ENCODE measurements around the gene UNC13D. TPM values are rescaled to one million over a fixed set of nuclear protein-coding genes. Genes with fewer than 3 reads are reported as not detected.

Gene UNC13D
- total RNA-seq, 1 experiment from 2014 or later: 12.7 TPM

DNA sequence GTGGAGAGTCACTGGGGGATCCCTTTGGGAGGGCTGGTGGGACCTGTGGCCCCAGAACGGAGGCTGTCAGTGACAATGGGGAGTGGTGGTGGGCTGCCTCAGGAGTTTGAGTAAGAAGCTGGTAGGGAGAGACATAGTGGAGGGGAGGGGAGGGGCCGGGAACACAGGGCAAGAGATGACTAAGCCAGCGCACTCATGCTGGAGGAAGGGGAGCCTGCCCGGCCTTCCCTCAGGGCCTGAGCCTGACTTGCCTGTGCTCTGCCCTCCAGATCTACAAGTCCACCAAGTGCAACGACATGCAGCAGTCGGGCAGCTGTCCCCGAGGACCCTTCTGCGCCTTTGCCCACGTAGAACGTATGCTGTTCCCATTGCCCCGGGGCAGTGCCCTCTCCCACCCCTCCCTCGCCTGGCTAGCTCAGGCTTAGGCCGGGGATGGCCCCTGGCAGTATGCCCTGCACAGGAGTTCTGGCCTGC, 29.3 kb downstream of the UNC13D start:
- Histone ChIP-seq H3K4me1 (ENCODE audit: control insufficient read depth, insufficient read depth, low read length) (no peaks in the 10 kb centered on the region), H3K9me3 (ENCODE audit: control insufficient read depth, insufficient read depth, low read depth, low read length) (no peaks in the 10 kb centered on the region), H3K4me3 (ENCODE audit: low read depth in 2 of 2, low read length in 2 of 2) (no peak overlapping the region), H3K27ac (ENCODE audit: low read length) (no peak overlapping the region), H3K27me3 (ENCODE audit: control insufficient read depth, insufficient read depth, low read length) (no peaks in the 10 kb centered on the region), H3K36me3 (ENCODE audit: control insufficient read depth, insufficient read depth, low read length) (no peaks in the 10 kb centered on the region)
- no peak for TF ChIP-seq SIN3A (IDR thresholded peaks at IDR 0.05; ENCODE audit: borderline replicate concordance, insufficient read depth, low read depth, low read length)
- TF ChIP-seq REST (IDR thresholded peaks at IDR 0.05; ENCODE audit: insufficient read depth in 1 of 2, low read depth in 2 of 2, low read length in 1 of 2): no peak
- TF ChIP-seq, protein P1, sequence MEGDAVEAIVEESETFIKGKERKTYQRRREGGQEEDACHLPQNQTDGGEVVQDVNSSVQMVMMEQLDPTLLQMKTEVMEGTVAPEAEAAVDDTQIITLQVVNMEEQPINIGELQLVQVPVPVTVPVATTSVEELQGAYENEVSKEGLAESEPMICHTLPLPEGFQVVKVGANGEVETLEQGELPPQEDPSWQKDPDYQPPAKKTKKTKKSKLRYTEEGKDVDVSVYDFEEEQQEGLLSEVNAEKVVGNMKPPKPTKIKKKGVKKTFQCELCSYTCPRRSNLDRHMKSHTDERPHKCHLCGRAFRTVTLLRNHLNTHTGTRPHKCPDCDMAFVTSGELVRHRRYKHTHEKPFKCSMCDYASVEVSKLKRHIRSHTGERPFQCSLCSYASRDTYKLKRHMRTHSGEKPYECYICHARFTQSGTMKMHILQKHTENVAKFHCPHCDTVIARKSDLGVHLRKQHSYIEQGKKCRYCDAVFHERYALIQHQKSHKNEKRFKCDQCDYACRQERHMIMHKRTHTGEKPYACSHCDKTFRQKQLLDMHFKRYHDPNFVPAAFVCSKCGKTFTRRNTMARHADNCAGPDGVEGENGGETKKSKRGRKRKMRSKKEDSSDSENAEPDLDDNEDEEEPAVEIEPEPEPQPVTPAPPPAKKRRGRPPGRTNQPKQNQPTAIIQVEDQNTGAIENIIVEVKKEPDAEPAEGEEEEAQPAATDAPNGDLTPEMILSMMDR (IDR thresholded peaks at IDR 0.05): no peak
- TF ChIP-seq TCF7L2 (IDR thresholded peaks at IDR 0.05; ENCODE audit: low read depth, low read length): no peak
- TF ChIP-seq POLR2AphosphoS5 (IDR thresholded peaks at IDR 0.05; ENCODE audit: low read depth, low read length): no peak
- ATAC-seq (peak; percentile 68), DNase-seq (ENCODE audit: low read depth, low spot score) (no peak)
- intact Hi-C loops (cut with micrococcal nuclease; ENCODE audit: unreplicated experiment) (no loop called here), in situ Hi-C loops (cut with HindIII; ENCODE audit: low pct_unique_long_range_greater_than_20kb, low sequenced_read_pairs) (no loop called here)
- ChIA-PET CTCF (interaction anchor here (0.6 kb wide), 1 partner anchor 28 kb away, joined by 3 read pairs; no protein-coding TSS in a partner anchor), POLR2A (interaction anchor here (0.6 to 1.3 kb wide), 2 partner anchors 11 to 29 kb away, joined by 3 to 6 read pairs; partner anchors contain the start of gene UNC13D)
- no TSS peak for BruUV-seq (replicated peaks)

- ATAC-seq: no peak
- no peak for TF ChIP-seq SIN3A (IDR thresholded peaks at IDR 0.05; ENCODE audit: borderline replicate concordance, insufficient read depth, low read depth, low read length)
- POLR2A ChIA-PET: no interaction called here
- H3K27ac ChIP-seq (ENCODE audit: low read length): no peak overlapping the region
- H3K27me3 ChIP-seq (ENCODE audit: control insufficient read depth, insufficient read depth, low read length): no peaks in the 10 kb centered on the region
- intact Hi-C loops (cut with micrococcal nuclease; ENCODE audit: unreplicated experiment) (no loop called here), in situ Hi-C loops (cut with HindIII; ENCODE audit: low pct_unique_long_range_greater_than_20kb, low sequenced_read_pairs) (no loop called here)
- H3K9me3 ChIP-seq (ENCODE audit: control insufficient read depth, insufficient read depth, low read depth, low read length): no peaks in the 10 kb centered on the region
- DNase-seq (ENCODE audit: low read depth, low spot score): no peak
- CTCF ChIA-PET: interaction anchor here (0.6 kb wide), 1 partner anchor 29 kb away, joined by 3 read pairs; no protein-coding TSS in a partner anchor
- BruUV-seq (replicated peaks): no TSS peak
- H3K4me1 ChIP-seq (ENCODE audit: control insufficient read depth, insufficient read depth, low read length): no peaks in the 10 kb centered on the region
- no peaks in the 10 kb centered on the region for H3K36me3 ChIP-seq (ENCODE audit: control insufficient read depth, insufficient read depth, low read length)
- no peak overlapping the region for H3K4me3 ChIP-seq (ENCODE audit: low read depth in 2 of 2, low read length in 2 of 2)
Observed at GRCh38 chr17:75814021-75814395, 30.2 kb downstream of the UNC13D start.

GRCh38 chr17:75813081-75814020, 30.9 kb downstream of the UNC13D start:
- in situ Hi-C loops (cut with HindIII; ENCODE audit: low pct_unique_long_range_greater_than_20kb, low sequenced_read_pairs) (no loop called here), intact Hi-C loops (cut with micrococcal nuclease; ENCODE audit: unreplicated experiment) (no loop called here)
- BruUV-seq (replicated peaks): no TSS peak
- POLR2A ChIA-PET: no interaction called here
- no peak for DNase-seq (ENCODE audit: low read depth, low spot score)
- ATAC-seq: no peak
- H3K27me3 ChIP-seq (ENCODE audit: control insufficient read depth, insufficient read depth, low read length): no peaks in the 10 kb centered on the region
- TF ChIP-seq SIN3A (IDR thresholded peaks at IDR 0.05; ENCODE audit: borderline replicate concordance, insufficient read depth, low read depth, low read length) (no peak), TCF7L2 (IDR thresholded peaks at IDR 0.05; ENCODE audit: low read depth, low read length) (no peak), POLR2AphosphoS5 (IDR thresholded peaks at IDR 0.05; ENCODE audit: low read depth, low read length) (no peak), REST (IDR thresholded peaks at IDR 0.05; ENCODE audit: insufficient read depth in 1 of 2, low read depth in 2 of 2, low read length in 1 of 2) (no peak)
- TF ChIP-seq, protein P1 (IDR thresholded peaks at IDR 0.05): no peak
- CTCF ChIA-PET: no interaction called here
- H3K36me3 ChIP-seq (ENCODE audit: control insufficient read depth, insufficient read depth, low read length): no peaks in the 10 kb centered on the region
- no peak overlapping the region for H3K27ac ChIP-seq (ENCODE audit: low read length)
- H3K4me1 ChIP-seq (ENCODE audit: control insufficient read depth, insufficient read depth, low read length): no peaks in the 10 kb centered on the region
- H3K9me3 ChIP-seq (ENCODE audit: control insufficient read depth, insufficient read depth, low read depth, low read length): no peaks in the 10 kb centered on the region
- no peak overlapping the region for H3K4me3 ChIP-seq (ENCODE audit: low read depth in 2 of 2, low read length in 2 of 2)
